ENCODE measurements around the gene CHIA. TPM values are rescaled to one million over a fixed set of nuclear protein-coding genes. Genes with fewer than 3 reads are reported as not detected.

CHIA gene
- total RNA-seq, 1 experiment from 2014 or later = not detected

DNA sequence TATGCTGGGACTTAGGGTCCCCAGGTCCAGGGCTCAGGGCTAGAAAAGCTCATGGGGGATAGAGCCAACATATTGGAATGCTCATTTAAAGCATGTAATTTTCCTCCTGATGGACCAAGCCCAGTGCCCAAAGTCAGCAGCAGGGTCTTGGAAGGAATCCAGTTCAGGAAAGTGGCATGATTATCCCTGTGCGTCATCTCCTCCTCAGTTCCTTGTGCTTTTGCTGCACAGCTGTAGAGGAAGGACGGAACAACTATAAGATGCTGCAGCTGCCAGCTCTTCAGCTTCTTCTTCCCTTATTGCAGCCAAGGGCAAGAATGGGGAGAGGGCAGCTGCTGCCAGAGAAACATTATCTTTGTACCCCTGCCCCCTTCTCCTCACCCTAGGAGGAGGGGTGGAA is 78.5 kb downstream of the CHIA start:
- ChIA-PET CTCF (no interaction called here), RAD21 (ENCODE audit: low non-redundant PET in 1 of 2, low total read pairs in 2 of 2, uncharacterized antibody in 2 of 2, unreplicated experiment in 2 of 2) (no interaction called here), POLR2A (no interaction called here)
- intact Hi-C loops (cut with micrococcal nuclease) = no loop called here
- Histone ChIP-seq H3K4me2 (ENCODE audit: low read length) (no peak overlapping the region), H4K20me1 (ENCODE audit: insufficient read depth) (no peaks in the 10 kb centered on the region), H3K9ac (ENCODE audit: low read length) (no peak overlapping the region), H3K9me3 (ENCODE audit: control insufficient read depth in 1 of 2, insufficient read depth in 1 of 2, low read depth in 1 of 2, low read length in 2 of 2) (no peaks in the 10 kb centered on the region; a peak in 1 of 4 replicates), H2AFZ (ENCODE audit: low read depth, low read length, poor library complexity, severe bottlenecking) (no peak overlapping the region), H3K79me2 (ENCODE audit: insufficient read depth, low read length) (no peaks in the 10 kb centered on the region), H3K4me3 (replicated peaks in 1 of 2; ENCODE audit: low read depth in 1 of 2, low read length in 2 of 2) (no peak overlapping the region), H3K4me1 (ENCODE audit: control insufficient read depth in 1 of 2, insufficient read depth in 2 of 2, low read length in 2 of 2) (peaks cover 10% of the 10 kb centered on the region in 2 experiments; a peak in 3 of 4 replicates), H3K27ac (ENCODE audit: low read depth, low read length) (no peak overlapping the region), H3K27me3 (ENCODE audit: insufficient read depth, low read length) (peaks cover 19% of the 10 kb centered on the region), H3K9me2 (ENCODE audit: insufficient read depth) (peaks cover 2% of the 10 kb centered on the region; the same call in 1 of the 2 replicates), H3K36me3 (ENCODE audit: control insufficient read depth in 1 of 2, insufficient read depth in 2 of 2, low read length in 2 of 2) (no peaks in the 10 kb centered on the region)
- ATAC-seq (no peak), DNase-seq (ENCODE audit: low read depth, low spot score) (no peak)
- no TSS peak for BruUV-seq (replicated peaks)
- TF ChIP-seq RAD21 (IDR thresholded peaks at IDR 0.05; ENCODE audit: low read depth) = no peak
- no peak for TF ChIP-seq CEBPB (IDR thresholded peaks at IDR 0.05; ENCODE audit: low read depth)
- no peak for TF ChIP-seq SIN3A (IDR thresholded peaks at IDR 0.05; ENCODE audit: low read depth)
- TF ChIP-seq, protein P1, sequence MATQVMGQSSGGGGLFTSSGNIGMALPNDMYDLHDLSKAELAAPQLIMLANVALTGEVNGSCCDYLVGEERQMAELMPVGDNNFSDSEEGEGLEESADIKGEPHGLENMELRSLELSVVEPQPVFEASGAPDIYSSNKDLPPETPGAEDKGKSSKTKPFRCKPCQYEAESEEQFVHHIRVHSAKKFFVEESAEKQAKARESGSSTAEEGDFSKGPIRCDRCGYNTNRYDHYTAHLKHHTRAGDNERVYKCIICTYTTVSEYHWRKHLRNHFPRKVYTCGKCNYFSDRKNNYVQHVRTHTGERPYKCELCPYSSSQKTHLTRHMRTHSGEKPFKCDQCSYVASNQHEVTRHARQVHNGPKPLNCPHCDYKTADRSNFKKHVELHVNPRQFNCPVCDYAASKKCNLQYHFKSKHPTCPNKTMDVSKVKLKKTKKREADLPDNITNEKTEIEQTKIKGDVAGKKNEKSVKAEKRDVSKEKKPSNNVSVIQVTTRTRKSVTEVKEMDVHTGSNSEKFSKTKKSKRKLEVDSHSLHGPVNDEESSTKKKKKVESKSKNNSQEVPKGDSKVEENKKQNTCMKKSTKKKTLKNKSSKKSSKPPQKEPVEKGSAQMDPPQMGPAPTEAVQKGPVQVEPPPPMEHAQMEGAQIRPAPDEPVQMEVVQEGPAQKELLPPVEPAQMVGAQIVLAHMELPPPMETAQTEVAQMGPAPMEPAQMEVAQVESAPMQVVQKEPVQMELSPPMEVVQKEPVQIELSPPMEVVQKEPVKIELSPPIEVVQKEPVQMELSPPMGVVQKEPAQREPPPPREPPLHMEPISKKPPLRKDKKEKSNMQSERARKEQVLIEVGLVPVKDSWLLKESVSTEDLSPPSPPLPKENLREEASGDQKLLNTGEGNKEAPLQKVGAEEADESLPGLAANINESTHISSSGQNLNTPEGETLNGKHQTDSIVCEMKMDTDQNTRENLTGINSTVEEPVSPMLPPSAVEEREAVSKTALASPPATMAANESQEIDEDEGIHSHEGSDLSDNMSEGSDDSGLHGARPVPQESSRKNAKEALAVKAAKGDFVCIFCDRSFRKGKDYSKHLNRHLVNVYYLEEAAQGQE (IDR thresholded peaks at IDR 0.05; ENCODE audit: low read depth) = no peak
- no peak for TF ChIP-seq JUND (IDR thresholded peaks at IDR 0.05)
- TF ChIP-seq, protein P2, sequence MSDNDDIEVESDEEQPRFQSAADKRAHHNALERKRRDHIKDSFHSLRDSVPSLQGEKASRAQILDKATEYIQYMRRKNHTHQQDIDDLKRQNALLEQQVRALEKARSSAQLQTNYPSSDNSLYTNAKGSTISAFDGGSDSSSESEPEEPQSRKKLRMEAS (IDR thresholded peaks at IDR 0.05) = no peak
- TF ChIP-seq YY1 (IDR thresholded peaks at IDR 0.05; ENCODE audit: extremely low read depth, insufficient replicate concordance, low read depth, low read length) = no peak
- no peak for TF ChIP-seq EGR1 (IDR thresholded peaks at IDR 0.05; ENCODE audit: low read depth)
- TF ChIP-seq CBX3 (IDR thresholded peaks at IDR 0.05; ENCODE audit: low read depth) = no peak
- no peak for TF ChIP-seq ELF1 (IDR thresholded peaks at IDR 0.05; ENCODE audit: borderline replicate concordance, low read depth)
- no peak for TF ChIP-seq SP1 (IDR thresholded peaks at IDR 0.05; ENCODE audit: low read depth)
- TF ChIP-seq, protein P3, sequence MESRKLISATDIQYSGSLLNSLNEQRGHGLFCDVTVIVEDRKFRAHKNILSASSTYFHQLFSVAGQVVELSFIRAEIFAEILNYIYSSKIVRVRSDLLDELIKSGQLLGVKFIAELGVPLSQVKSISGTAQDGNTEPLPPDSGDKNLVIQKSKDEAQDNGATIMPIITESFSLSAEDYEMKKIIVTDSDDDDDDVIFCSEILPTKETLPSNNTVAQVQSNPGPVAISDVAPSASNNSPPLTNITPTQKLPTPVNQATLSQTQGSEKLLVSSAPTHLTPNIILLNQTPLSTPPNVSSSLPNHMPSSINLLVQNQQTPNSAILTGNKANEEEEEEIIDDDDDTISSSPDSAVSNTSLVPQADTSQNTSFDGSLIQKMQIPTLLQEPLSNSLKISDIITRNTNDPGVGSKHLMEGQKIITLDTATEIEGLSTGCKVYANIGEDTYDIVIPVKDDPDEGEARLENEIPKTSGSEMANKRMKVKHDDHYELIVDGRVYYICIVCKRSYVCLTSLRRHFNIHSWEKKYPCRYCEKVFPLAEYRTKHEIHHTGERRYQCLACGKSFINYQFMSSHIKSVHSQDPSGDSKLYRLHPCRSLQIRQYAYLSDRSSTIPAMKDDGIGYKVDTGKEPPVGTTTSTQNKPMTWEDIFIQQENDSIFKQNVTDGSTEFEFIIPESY (IDR thresholded peaks at IDR 0.05; ENCODE audit: extremely low read depth, insufficient replicate concordance, low read length) = no peak
- TF ChIP-seq ZNF274 (IDR thresholded peaks at IDR 0.05; ENCODE audit: low read depth, low read length) = no peak
- TF ChIP-seq TCF7L2 (IDR thresholded peaks at IDR 0.05; ENCODE audit: borderline replicate concordance, extremely low read depth, insufficient read depth, insufficient read length) = no peak
- TF ChIP-seq SRF (IDR thresholded peaks at IDR 0.05; ENCODE audit: low read depth) = no peak
- no peak for TF ChIP-seq FOSL1 (IDR thresholded peaks at IDR 0.05; ENCODE audit: low read depth)
- TF ChIP-seq EZH2 (IDR thresholded peaks at IDR 0.05) = no peak
- TF ChIP-seq, protein P4, sequence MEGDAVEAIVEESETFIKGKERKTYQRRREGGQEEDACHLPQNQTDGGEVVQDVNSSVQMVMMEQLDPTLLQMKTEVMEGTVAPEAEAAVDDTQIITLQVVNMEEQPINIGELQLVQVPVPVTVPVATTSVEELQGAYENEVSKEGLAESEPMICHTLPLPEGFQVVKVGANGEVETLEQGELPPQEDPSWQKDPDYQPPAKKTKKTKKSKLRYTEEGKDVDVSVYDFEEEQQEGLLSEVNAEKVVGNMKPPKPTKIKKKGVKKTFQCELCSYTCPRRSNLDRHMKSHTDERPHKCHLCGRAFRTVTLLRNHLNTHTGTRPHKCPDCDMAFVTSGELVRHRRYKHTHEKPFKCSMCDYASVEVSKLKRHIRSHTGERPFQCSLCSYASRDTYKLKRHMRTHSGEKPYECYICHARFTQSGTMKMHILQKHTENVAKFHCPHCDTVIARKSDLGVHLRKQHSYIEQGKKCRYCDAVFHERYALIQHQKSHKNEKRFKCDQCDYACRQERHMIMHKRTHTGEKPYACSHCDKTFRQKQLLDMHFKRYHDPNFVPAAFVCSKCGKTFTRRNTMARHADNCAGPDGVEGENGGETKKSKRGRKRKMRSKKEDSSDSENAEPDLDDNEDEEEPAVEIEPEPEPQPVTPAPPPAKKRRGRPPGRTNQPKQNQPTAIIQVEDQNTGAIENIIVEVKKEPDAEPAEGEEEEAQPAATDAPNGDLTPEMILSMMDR (IDR thresholded peaks at IDR 0.05 in 2 of 3, conservative IDR thresholded peaks at IDR 0.05 in 1 of 3; ENCODE audit: borderline replicate concordance in 1 of 3, insufficient read depth in 1 of 3, low read depth in 2 of 3, low read length in 2 of 3) = no peak
- TF ChIP-seq, protein P5, sequence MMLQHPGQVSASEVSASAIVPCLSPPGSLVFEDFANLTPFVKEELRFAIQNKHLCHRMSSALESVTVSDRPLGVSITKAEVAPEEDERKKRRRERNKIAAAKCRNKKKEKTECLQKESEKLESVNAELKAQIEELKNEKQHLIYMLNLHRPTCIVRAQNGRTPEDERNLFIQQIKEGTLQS (IDR thresholded peaks at IDR 0.05) = no peak
- TF ChIP-seq ZFX (IDR thresholded peaks at IDR 0.05) = no peak

Data from HCT116 (cell line).